Skin of body (tissue), 2 donors: ENCODE measurements around the gene PARD6G. TPM values are rescaled to one million over a fixed set of nuclear protein-coding genes. Genes with fewer than 3 reads are reported as not detected.

Experiments
- DNase-seq: peaks from one replicate; lab custom pipeline; 2025; lab: John Stamatoyannopoulos, UW
- total RNA-seq: library from RNA; depleted of rRNA; stranded (reverse); fragments of >200 nt; gene quantifications from one replicate; pipeline ENCODE4 v1.2.3, GENCODE V29; 2014

The PARD6G gene
- total RNA-seq, 1 donor from 2014 or later: 12.5 TPM

- DNase-seq: no peak
These were observed 34.1 kb downstream of the PARD6G start for GRCh38 chr18:80213182-80213581.

- DNase-seq: no peak
These were observed 36.8 kb downstream of the PARD6G start for GRCh38 chr18:80210312-80211083.

GRCh38 chr18:80208620-80209019 lies 38.7 kb downstream of the PARD6G start:
- DNase-seq: no peak

GRCh38 chr18:80205294-80205693 lies 42.0 kb downstream of the PARD6G start:
- DNase-seq: no peak

GRCh38 chr18:80204142-80204541 lies 43.2 kb downstream of the PARD6G start:
- no peak for DNase-seq

- DNase-seq: no peak
These were observed 44.1 kb downstream of the PARD6G start for GRCh38 chr18:80203249-80203648.

GRCh38 chr18:80202264-80202998 lies 44.9 kb downstream of the PARD6G start:
- no peak for DNase-seq

- DNase-seq: no peak
These were observed 45.6 kb downstream of the PARD6G start for GRCh38 chr18:80201739-80202138.

GRCh38 chr18:80200932-80201672 lies 46.2 kb downstream of the PARD6G start:
- DNase-seq: no peak

- DNase-seq: no peak
These were observed 47.0 kb downstream of the PARD6G start for GRCh38 chr18:80200171-80200931.

- no peak for DNase-seq
These were observed 48.1 kb downstream of the PARD6G start for GRCh38 chr18:80198994-80199748.

- DNase-seq: no peak
These were observed 48.9 kb downstream of the PARD6G start for GRCh38 chr18:80198391-80198790.

GRCh38 chr18:80197528-80197927 lies 49.8 kb downstream of the PARD6G start:
- DNase-seq: no peak

- DNase-seq: peak; percentile 29
These were observed 50.6 kb downstream of the PARD6G start for GRCh38 chr18:80196528-80197320.

GRCh38 chr18:80194874-80195570 lies 52.3 kb downstream of the PARD6G start:
- DNase-seq: no peak

GRCh38 chr18:80193701-80194100 lies 53.6 kb downstream of the PARD6G start:
- no peak for DNase-seq

- DNase-seq: no peak
These were observed 54.5 kb downstream of the PARD6G start for GRCh38 chr18:80192653-80193385.

- DNase-seq: no peak
These were observed 55.2 kb downstream of the PARD6G start for GRCh38 chr18:80191907-80192652.
